ENCODE measurements around the gene FAS.
"Not testable (repeated sequence)": the region's sequence is repeated elsewhere in the genome, so short reads cannot be mapped to it uniquely, and the experiment has no call there.

The FAS gene

DNA sequence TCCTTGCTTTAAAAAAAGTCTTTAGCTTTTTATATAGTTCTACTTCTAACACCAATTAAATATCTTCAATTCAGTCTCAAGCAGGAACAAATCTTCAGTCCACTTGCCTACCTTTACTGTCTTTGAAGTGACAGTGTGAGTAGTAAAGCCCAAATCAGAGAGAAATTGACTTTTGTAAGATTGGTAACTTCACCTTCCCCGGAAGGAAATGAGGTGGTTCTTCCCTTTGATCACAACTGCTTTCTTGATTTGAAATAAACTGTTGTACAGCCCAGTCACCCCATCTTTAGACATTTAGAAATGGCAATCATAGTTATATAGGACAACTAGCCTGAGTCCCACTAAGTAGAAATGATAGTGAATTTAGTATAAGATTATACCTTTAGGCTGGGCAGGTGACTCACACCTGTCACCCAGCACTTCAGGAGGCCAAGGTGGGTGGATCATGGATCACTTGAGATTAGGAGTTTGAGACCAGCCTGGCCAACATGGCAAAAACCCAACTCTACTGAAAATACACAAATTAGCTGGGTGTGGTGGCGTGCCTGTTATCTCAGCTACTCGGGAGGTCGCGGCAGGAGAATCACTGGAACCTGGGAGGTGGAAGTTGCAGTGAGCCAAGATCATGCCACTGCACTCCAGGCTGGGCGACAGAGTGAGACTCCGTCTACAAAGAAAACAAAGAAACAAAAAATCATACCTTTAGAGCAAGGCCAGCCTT is 4.7 kb downstream of the FAS start:
- no peak for DNase-seq

DNA sequence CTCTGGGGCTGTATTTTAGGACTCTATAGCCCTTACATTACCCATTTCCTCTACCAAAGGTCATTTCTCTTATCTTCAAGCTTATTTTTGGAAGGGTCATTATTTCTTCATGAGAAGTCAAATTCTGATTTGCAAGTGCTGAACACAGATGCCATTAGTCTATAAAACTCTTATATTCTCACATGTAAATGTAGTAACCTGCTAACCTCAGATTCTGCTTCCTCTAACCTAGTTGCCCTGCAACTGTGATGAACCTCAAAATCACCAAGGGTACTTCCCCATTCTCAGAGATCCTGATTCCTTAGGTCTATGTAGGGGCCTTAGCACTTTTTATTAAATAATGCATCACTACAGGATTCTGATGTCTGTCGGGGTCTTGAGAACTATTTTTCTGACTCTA is 6.3 kb downstream of the FAS start:
- no peak for DNase-seq

DNA sequence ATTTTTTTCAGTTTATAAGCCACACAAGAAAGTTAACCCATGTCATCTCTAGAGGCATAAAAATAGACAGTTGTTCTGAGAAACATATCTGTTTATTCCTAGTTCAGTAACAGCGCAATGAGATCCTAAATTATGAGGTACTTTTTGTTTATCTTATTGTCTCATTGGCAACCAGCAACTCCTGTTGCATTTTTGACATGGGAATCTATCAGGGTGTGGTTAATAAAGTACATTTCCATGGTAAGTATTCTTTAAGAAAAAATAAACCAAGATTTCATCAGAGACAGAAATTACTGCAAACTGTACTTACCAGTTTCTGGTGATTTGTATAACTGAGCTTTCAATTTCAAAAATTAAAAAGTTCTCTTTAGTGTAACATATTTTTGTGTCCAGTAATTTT is 9.0 kb downstream of the FAS start:
- no peak for DNase-seq

DNA sequence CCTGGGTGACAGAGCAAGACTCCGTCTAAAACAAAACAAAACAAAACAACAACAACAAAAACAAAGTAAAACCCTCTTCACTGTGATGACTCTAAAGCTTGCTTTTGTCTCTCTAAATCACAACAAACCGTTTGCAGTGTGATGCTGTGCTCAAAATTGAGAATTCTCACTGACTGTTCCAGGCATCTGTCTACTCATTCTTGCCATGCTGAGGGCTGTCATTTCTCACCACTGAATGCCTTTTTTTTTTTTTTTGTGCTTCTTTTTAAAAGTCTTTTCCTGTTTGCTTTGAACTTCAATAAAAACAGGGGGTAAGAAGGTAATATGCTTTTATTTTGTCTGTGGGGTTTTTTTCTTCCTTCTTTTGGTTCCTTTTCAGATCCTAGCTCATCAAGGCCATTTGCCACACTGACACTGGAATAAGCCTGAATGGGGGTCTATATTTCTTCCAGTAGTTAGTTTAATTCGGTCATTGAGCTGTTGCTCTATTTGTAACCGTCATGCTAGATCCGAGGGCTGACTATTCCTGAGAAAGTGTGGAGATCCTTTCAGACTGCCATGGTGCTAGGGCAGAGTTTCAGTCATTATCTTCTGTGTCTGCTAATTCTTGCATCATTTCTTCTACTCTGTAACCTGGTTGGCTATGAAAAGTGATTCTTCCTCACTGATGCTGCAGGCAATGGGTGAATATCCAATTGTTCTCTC is 10.6 kb downstream of the FAS start:
- no peak for DNase-seq

DNA sequence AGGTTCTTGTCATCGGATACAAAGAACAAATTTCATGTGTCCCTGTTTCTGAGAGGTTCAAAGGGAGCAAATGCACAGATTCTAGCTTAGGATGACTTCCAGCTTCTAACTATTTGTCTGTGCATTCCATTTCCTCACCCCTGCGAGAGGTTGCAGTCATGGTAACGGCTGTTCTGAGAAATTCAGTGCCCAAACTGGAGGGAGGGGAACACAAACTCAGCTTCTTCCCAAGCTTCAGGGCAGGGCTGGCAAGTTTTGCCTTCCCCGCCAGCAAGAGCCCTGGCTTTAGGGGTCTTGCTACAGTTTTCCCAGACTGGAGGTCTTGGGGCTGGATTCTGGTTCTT is 11.1 kb downstream of the FAS start:
- DNase-seq = peak; percentile 26

DNA sequence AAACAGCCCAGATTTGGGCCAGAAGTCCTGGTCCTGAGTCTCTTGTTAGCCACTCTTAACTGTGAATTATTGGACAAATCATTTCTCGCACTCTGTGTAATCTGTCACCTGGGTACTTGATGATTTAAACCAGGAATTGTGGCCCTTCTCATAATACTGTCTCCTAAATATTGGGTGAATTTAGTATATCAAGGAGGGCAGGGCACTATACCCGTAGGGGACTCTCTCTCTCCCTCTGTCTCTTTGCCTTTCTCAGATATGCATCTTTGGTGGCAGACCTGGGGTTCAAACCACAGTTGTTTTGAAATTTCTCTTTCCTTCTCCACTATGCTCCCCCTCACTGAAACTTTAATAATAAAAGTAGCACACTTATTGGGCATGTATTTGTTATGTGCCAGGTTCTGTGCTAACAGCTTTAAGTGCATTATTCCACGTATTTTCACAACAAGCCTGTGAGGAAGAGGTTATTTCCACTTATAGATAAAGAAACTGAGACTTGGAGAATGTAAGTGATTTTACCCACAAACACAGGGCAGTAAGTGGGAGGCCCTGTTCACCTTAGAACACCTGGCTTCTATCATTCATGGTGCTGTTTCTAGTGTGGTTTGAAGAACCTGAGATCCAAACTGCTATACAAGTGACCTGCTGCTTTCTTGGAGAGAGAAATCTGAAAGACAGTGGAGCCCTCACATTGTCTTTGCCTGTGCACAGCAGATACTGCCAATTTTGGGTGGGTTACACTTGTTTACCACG is 11.8 kb downstream of the FAS start:
- no peak for DNase-seq

DNA sequence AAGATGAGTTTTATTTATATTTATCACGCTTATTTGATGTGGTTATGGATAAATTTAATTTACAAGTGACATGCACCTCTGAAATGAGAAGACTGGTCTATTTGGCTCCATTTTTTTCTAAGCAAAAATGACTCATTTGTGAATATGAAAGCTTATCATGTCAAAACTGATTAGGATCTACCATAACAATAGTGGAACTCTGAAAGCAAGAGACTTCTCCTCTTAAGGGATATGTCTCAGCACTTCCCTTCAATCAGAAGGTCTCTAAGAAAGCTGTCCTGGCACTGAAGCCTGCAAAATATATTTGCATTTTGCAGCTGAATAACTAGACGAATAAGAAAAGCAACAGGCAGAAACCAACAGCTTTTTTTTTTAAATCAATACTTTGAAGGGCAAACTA is 12.7 kb downstream of the FAS start:
- no peak for DNase-seq

DNA sequence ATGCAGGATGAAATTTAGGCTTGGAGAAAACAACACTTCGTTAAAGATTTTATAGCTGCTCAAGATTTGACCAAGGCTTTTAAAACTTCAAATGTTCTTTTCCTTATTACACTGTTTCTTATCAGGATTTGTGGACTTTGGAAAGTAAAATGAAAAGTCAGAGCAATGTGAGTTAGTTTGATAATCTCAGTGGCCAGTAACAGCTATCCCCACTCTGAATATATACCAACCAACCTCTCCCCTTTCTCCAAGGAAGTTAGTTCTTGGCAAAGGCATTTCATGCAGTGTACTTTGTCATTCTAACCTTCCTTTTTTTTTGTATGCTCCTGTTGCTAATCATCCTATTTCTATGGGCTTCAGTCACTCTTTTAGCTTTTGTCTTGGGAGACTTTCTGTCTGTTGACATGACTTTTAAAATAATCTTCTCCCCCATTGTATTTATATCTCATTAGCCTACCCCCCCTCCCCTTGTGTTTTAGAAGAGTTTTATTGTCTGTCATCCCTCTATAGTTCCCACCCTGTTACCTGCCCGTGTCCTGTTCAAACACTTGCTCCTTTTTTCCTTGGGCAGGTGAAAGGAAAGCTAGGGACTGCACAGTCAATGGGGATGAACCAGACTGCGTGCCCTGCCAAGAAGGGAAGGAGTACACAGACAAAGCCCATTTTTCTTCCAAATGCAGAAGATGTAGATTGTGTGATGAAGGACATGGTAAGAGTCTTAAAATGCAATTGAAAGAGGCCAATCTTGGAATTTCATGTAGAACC is 16.7 kb downstream of the FAS start:
- no peak for DNase-seq

DNA sequence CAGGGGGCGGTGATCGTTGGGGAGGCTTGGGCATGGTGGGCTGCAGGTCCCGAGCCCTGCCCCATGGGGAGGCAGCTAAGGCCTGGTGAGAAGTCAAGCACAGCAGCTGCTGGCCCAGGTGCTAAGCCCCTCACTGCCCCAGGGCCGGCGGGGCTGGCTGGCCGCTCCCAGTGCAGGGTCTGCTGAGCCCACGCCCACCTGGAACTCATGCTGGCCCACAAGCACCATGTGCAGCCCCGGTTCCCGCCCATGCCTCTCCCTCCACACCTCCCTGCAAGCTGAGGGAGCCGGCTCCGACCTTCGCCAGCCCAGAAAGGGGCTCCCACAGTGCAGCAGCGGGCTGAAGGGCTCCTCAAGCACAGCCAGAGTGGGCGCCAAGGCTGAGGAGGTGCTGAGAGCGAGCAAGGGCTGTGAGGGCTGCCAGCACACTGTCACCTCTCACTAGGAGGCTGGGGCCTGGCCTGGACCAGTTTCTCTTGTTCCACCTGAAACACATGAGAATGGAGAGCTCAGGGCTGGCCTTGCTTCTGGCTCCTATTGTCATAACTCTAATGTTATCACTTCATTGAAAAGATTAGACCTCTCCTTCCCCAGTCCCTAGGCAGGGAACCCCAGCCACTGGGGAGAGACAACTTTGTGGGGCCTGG is 28.2 kb downstream of the FAS start:
- not testable (repeated sequence) for DNase-seq

DNA sequence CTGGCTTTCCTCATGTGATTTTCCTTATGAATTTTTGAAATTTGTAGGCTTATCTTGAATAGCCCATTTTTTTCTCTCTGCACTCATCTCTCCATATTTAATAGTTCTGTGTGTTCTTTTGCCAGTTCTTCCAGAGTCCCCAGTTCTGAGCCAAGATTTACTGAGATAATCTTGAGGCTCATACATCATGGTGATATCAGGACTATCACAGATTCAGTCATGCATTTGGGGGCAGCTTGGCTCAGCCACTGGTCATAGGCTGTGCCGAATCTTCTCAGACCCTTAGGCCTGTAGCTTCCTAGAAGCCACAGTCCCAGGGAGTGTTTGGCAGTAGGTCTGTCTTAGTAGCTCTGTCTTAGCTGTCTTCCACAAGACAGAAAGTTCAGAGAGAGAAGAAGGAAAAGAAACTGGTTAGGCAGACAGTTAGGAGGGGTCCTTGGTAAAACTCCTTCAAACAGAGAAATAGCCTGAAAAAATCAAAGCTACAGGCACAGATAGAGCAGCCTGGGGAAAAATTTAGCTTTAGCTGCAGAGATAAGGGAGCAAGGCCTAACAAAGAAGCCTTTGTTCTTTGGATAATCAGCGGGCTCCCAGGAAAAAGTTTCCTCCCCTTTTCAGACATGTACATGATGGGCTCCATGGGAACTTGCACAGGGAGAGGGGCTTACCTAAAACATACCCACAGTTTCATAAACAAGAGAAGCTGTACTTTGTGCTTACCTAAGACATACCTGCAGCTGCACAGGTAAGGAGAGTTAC is 29.1 kb downstream of the FAS start:
- DNase-seq = no peak

DNA sequence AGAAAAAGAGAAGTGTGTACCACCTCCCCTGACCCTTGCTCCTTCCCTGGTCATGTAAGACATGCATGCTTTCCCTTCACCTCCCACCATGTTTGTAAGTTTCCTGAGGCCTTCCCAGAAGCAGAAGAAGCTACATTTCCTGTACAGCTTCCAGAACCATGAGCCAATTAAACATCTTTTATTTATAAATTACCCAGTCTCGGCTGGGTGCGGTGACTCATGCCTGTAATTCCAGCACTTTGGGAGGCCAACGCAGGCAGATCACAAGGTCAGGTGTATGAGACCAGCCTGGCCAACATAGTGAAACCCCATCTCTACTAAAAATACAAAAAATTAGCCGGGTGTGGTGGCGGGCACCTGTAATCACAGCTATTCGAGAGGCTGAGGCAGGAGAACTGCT is 30.9 kb downstream of the FAS start:
- DNase-seq = peak; percentile 10

DNA sequence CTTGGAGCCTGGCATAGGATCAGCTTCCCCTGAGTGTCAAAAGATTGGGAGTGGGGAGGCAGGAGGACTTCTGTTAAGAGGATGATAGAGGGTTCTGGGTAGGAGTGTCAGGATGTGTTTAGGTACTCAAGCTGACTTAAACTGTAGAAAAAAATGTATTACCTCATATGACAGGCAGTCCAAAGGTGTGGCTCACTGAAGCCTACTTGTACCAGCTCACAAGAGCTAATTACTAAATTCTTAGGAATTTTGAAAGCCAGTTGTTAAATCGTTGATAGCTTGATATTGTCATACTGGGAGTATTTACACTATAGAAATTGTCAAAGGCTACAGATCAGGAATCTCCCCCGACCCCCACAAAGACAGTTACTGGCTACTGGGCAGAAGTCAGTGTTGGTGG is 32.1 kb downstream of the FAS start:
- no peak for DNase-seq

DNA sequence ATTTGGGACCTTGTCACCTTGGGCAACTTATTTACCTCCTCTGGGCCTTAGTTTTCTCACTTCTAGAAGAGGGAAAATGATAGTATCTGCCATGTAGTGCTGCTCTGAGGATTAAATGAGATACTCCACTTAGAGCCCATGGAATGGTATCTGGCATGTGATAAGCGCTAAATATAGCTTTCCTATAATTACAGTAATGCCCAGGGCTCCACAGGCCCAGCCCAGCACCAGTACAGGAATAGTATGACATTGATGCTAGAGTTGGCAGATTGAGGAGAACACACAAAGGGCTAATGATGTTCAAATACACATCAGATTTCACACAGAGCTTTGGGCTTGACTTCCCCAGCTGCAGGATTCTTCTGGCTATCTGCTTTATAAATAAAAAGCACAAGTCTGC is 34.9 kb downstream of the FAS start:
- no peak for DNase-seq

DNA sequence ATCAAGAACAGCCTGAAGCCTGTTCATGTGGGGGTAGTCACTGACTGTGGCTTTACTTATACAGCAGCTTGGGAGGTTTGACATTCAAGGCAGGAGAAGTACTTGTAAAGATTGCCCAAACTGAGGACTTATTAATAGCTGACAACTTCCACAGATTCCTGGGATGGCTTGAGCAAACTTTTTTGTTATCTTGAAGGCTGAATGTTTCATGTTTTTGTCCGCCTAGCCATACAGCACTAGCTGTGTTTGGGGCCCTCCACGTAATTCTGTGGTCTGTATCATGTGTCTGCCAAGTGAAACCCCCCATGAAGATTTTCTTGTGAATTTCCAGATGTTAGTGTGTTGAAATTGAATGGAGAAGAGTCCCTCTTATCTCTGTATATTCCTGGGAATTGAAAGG is 38.6 kb downstream of the FAS start:
- peak; percentile 80 for DNase-seq

DNA sequence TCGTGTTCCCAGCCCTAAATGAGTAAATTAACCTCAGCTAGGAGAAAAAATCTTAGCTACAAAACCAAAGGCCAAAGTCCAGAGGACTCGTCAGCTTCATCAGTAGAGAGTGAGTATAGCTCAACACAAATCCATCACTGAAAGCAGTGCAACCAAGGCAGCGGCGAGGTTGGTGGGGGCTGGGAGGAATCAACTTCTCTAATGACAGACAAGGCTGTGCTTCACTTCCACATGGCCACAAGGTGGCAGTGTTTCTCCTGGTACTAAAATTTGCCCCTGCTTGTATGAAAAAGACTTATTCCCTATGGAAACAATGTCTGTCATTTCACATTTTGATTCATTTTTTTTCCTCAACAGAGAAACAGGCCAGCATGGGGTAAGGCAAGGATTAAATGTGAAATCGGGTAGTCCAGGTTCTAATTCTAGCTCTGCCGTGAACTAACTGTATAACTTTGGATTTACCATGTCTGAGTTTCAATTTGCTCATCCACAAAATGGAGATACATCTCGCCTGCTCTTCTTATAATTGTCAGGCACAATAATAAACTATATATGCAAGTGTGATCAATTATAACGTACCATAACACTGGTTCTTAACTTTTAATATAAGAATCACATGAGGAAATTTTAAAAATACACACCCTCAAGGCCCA is 39.3 kb downstream of the FAS start:
- DNase-seq = peak; percentile 89

DNA sequence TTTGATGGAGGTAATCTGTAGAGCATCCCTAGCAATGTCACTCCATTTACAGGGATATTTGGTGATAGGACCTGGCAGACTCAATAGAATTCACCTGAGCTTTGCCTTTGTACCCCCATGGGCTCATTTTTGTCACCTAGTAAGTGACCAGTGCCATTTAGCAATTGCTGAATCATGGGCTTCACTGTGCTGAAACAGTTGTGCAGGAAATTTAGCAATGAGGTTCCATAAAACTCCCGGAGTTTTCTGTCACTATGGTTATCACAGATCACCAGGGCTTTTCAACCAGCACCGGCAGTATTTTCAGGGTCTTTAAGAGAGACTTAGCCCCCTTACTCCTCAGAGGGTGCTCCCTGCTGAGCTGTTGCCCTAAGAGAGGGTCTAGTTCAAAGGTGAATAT is 40.2 kb downstream of the FAS start:
- no peak for DNase-seq

DNA sequence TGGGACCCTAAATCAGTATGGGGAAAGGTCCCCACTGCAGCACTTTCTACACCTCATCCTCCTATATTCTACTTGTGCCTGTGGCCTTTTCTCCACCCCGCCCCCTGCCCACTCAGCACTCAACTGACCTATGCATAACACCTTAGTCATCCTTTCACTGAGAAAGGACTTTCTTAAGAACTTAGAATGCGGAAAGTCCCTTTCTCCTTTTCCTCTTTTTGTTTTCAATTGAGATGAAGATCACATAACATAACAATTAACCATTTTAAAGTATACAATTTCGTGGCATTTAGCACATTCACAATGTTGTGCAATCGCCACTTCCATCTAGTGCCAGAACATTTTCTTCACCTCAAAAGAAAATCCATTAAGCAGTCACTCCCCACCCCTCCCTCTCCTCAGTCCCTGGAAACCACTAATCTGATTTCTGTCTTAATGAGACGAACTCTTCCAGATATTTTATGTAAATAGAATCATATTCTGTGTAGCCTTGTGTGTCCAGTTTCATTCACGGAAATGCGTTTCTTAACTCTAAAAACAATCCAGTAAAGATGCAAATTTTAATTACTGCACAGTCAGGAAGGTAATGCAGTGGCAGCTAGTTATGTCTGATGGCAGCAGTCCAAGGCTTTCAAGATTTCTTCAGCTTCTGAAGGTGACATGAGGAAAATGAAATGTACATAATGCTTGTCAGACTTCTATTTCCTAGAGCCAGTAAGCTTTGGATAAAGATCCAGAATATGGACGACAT is 41.7 kb downstream of the FAS start:
- DNase-seq = peak; percentile 72

DNA sequence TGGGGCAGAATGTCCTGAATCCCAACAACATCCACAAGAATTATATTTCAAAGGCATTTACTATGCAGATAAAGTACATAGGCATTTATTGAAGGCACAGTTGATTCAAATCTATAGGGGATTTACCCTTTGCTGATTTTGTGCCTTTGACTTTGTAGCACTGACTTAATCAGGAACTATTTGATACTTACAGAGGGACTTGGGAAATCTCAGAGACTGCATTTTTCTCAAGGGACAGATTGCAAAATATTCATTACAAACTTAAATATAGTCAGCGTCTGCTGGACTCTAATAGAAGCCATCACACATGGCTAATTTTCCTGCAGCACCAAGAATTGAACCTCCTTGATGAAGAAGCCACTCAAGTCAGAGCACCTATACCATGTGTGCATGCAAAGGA is 44.9 kb downstream of the FAS start:
- DNase-seq = no peak

DNA sequence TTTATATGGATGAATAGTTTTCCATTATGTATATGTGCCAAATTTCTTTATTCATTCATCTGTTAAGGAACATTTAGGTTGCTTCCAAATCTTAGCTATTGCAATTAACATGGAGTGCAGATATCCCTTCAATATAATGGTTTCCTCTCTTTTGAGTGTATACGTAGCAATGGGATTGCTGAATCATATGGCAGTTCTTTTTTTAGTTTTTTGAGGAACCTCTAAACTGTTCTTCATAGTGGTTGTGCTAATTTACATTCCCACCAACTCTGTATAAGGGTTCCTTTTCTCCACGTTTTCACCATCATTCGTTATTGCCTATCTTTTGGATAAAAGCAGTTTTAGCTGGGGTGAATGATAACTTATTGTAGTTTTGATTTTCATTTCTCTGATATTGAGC is 46.5 kb downstream of the FAS start:
- no peak for DNase-seq

DNA sequence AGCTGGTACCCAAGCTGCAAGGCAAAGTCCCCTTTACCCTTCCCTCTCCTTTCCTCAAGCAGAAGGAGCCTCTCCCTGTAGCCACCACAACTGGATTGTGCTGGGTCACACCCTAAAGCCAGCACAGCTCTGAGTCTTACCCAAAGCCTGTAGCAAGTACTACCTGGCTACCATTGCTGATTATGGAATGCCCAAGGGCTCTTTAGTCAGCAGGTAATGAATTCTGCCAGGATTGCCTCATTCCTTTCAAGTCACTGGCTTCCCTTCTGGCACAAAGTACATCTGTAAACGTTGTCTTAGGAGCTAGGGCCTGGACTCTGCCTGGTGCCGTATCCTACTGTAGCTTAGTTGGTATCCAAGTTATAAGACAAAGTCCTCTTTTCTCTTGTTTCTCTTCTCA is 52.0 kb downstream of the FAS start:
- no peak for DNase-seq

DNA sequence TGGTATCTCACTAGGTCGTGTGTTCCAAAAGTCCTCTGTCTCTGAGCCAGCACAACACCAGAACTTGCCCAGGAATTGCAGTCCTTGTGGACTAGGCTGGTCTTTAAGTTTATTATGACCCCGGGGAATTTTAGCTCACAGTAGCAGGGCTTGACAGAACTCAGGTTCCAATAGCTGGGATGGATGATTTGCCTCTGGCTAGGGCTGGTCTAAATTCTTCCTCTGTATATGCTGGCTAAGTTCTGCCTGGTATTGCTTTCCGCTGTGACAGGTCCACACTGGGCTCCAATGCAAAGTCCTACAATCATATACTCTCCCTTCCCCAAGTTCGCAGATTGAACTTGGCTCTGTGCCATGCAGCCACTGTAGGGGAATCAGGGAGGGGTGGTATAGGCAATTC is 52.5 kb downstream of the FAS start:
- DNase-seq = no peak
